ENCODE data around the gene SP9. TPM values are rescaled to one million over a fixed set of nuclear protein-coding genes. Genes with fewer than 3 reads are reported as not detected.

SP9 gene
- total RNA-seq, 1 donor from 2014 or later = not detected

- Histone ChIP-seq H3K4me1 (peaks cover 27% of the 10 kb centered on the region), H3K27ac (no peak overlapping the region), H3K27me3 (peaks cover 6% of the 10 kb centered on the region), H3K36me3 (no peaks in the 10 kb centered on the region), H3K4me3 (peak overlapping the region; percentile 27 to 39), H3K9me3 (no peaks in the 10 kb centered on the region)
- no peak for DNase-seq (ENCODE audit: extremely low spot score in 2 of 2)
- intact Hi-C loops (cut with DNase I) = no loop called here
- no peak for TF ChIP-seq POLR2AphosphoS5 (IDR thresholded peaks at IDR 0.05; ENCODE audit: insufficient read depth in 1 of 2, low read depth in 1 of 2)
- no peak for TF ChIP-seq POLR2A (IDR thresholded peaks at IDR 0.05)
- TF ChIP-seq, protein P1, sequence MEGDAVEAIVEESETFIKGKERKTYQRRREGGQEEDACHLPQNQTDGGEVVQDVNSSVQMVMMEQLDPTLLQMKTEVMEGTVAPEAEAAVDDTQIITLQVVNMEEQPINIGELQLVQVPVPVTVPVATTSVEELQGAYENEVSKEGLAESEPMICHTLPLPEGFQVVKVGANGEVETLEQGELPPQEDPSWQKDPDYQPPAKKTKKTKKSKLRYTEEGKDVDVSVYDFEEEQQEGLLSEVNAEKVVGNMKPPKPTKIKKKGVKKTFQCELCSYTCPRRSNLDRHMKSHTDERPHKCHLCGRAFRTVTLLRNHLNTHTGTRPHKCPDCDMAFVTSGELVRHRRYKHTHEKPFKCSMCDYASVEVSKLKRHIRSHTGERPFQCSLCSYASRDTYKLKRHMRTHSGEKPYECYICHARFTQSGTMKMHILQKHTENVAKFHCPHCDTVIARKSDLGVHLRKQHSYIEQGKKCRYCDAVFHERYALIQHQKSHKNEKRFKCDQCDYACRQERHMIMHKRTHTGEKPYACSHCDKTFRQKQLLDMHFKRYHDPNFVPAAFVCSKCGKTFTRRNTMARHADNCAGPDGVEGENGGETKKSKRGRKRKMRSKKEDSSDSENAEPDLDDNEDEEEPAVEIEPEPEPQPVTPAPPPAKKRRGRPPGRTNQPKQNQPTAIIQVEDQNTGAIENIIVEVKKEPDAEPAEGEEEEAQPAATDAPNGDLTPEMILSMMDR (IDR thresholded peaks at IDR 0.05) = no peak
Measured at GRCh38 chr2:174326161-174327020, 8.4 kb upstream of the SP9 start.

GRCh38 chr2:174327021-174327840 lies 7.5 kb upstream of the SP9 start:
- Histone ChIP-seq H3K4me3 (peak overlapping the region; percentile 27 to 39), H3K36me3 (no peaks in the 10 kb centered on the region), H3K27ac (no peak overlapping the region), H3K4me1 (peaks cover 27% of the 10 kb centered on the region), H3K27me3 (peaks cover 6% of the 10 kb centered on the region), H3K9me3 (no peaks in the 10 kb centered on the region)
- intact Hi-C loops (cut with DNase I) = no loop called here
- no peak for DNase-seq (ENCODE audit: extremely low spot score in 2 of 2)
- TF ChIP-seq POLR2AphosphoS5 (IDR thresholded peaks at IDR 0.05; ENCODE audit: insufficient read depth in 1 of 2, low read depth in 1 of 2) = no peak
- TF ChIP-seq, protein P1 (IDR thresholded peaks at IDR 0.05) = no peak
- TF ChIP-seq POLR2A (IDR thresholded peaks at IDR 0.05) = no peak

GRCh38 chr2:174327841-174328113 lies 7.0 kb upstream of the SP9 start:
- H3K4me3 ChIP-seq = no peak overlapping the region
- intact Hi-C loops (cut with DNase I) = no loop called here

DNA sequence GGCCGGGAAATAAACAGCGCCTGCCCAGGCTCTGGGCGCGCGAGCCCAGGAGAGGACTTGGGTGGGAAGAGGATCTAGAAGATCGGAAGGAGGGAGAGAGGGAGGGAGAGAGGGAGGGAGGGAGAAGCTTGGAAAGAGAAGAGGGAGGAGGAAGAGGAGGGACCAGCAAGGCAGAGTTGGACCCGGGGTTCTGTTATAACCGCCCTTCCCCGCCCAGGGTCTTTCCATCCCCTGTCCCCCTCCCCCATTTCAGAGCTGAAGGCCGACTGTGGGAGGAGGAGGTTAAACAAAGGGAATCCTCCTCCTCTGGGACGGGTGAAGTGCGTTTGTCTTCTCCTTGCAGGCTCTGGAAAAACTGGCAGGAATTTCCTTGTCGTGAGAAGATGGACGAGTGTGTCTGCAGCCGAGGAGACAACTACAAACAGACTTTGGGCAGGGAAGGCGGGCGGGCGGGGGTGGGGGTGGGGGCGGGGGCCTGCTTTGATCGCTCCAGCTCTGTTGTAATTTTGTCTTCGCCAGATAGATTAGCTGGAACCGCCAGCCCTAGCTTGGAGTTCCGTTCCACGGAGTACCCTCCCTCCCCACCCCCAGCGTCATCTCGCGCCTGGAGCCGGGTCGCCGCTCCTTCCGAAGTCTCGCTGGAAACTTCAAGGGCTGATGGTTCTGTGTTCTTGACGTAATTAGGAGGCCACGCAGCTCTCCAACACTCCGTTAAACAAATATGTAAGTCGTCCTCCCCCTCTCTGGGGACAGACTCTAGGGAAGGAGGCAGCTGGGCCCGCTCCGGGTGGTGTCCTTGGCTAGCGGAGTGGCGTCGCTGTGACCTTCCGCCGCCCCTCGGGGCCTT lies 6.4 kb upstream of the SP9 start:
- intact Hi-C loops (cut with DNase I) = no loop called here
- no peaks in the 10 kb centered on the region for H3K36me3 ChIP-seq
- DNase-seq (ENCODE audit: extremely low spot score in 2 of 2) = no peak
- TF ChIP-seq POLR2AphosphoS5 (IDR thresholded peaks at IDR 0.05; ENCODE audit: insufficient read depth in 1 of 2, low read depth in 1 of 2) (no peak), POLR2A (IDR thresholded peaks at IDR 0.05) (no peak)
- TF ChIP-seq, protein P1 (IDR thresholded peaks at IDR 0.05) = no peak
- H3K27ac ChIP-seq = no peak overlapping the region
- H3K4me3 ChIP-seq = no peak overlapping the region
- peaks cover 28% of the 10 kb centered on the region for H3K4me1 ChIP-seq
- H3K27me3 ChIP-seq = peaks cover 6% of the 10 kb centered on the region
- H3K9me3 ChIP-seq = no peaks in the 10 kb centered on the region

More at GRCh38 chr2:174327841-174328113, 7.0 kb upstream of the SP9 start:
- Histone ChIP-seq H3K9me3 (no peaks in the 10 kb centered on the region), H3K27me3 (peaks cover 6% of the 10 kb centered on the region), H3K4me1 (peaks cover 27% of the 10 kb centered on the region), H3K27ac (no peak overlapping the region), H3K36me3 (no peaks in the 10 kb centered on the region)
- TF ChIP-seq, protein P1 (IDR thresholded peaks at IDR 0.05) = no peak
- no peak for TF ChIP-seq POLR2A (IDR thresholded peaks at IDR 0.05)
- TF ChIP-seq POLR2AphosphoS5 (IDR thresholded peaks at IDR 0.05; ENCODE audit: insufficient read depth in 1 of 2, low read depth in 1 of 2) = no peak
- DNase-seq (ENCODE audit: extremely low spot score in 2 of 2) = no peak
